Measurements from ENCODE around the gene SMYD4.
"Not testable (repeated sequence)": the region's sequence is repeated elsewhere in the genome, so short reads cannot be mapped to it uniquely, and the experiment has no call there.

Gene SMYD4

GRCh38 chr17:1758807-1759206 is 70.9 kb downstream of the SMYD4 start:
- no peak for ATAC-seq
- Mint-ChIP-seq H3K36me3 (no peaks in the 10 kb centered on the region), H3K9me3 (no peaks in the 10 kb centered on the region), H3K4me3 (no peak overlapping the region), H3K27me3 (peaks cover 9% of the 10 kb centered on the region), H3K4me1 (peaks cover 35% of the 10 kb centered on the region), H3K27ac (peak overlapping the region; percentile 68)

- peaks cover 9% of the 10 kb centered on the region for H3K27me3 Mint-ChIP-seq
- no peak for ATAC-seq
- H3K36me3 Mint-ChIP-seq, result no peaks in the 10 kb centered on the region
- no peak overlapping the region for H3K4me3 Mint-ChIP-seq
- H3K27ac Mint-ChIP-seq, result peak overlapping the region; percentile 3
- no peaks in the 10 kb centered on the region for H3K9me3 Mint-ChIP-seq
- H3K4me1 Mint-ChIP-seq, result peaks cover 19% of the 10 kb centered on the region
These were observed 73.9 kb downstream of the SMYD4 start for GRCh38 chr17:1755827-1756262.

GRCh38 chr17:1755252-1755826 is 74.4 kb downstream of the SMYD4 start:
- no peaks in the 10 kb centered on the region for H3K36me3 Mint-ChIP-seq
- ATAC-seq, result peak; percentile 52
- no peaks in the 10 kb centered on the region for H3K9me3 Mint-ChIP-seq
- H3K27ac Mint-ChIP-seq, result peak overlapping the region; percentile 3
- H3K27me3 Mint-ChIP-seq, result peaks cover 9% of the 10 kb centered on the region
- no peak overlapping the region for H3K4me3 Mint-ChIP-seq
- H3K4me1 Mint-ChIP-seq, result peaks cover 19% of the 10 kb centered on the region

- Mint-ChIP-seq H3K36me3 (no peaks in the 10 kb centered on the region), H3K9me3 (no peaks in the 10 kb centered on the region), H3K27ac (peak overlapping the region; percentile 3), H3K4me3 (no peak overlapping the region), H3K4me1 (peaks cover 19% of the 10 kb centered on the region), H3K27me3 (peaks cover 9% of the 10 kb centered on the region)
- no peak for ATAC-seq
These were observed 75.1 kb downstream of the SMYD4 start for GRCh38 chr17:1754430-1755112.

- Mint-ChIP-seq H3K27ac (no peak overlapping the region), H3K4me3 (no peak overlapping the region), H3K27me3 (peaks cover 8% of the 10 kb centered on the region), H3K36me3 (no peaks in the 10 kb centered on the region), H3K9me3 (no peaks in the 10 kb centered on the region), H3K4me1 (peaks cover 18% of the 10 kb centered on the region)
- no peak for ATAC-seq
These were observed 75.8 kb downstream of the SMYD4 start for GRCh38 chr17:1753767-1754429.

- no peaks in the 10 kb centered on the region for H3K27me3 Mint-ChIP-seq
- H3K27ac Mint-ChIP-seq, result peak overlapping the region; percentile 79
- H3K36me3 Mint-ChIP-seq, result no peaks in the 10 kb centered on the region
- peak overlapping the region; percentile 63 for H3K4me3 Mint-ChIP-seq
- H3K4me1 Mint-ChIP-seq, result peaks cover 10% of the 10 kb centered on the region
- ATAC-seq, result peak; percentile 74
- H3K9me3 Mint-ChIP-seq, result no peaks in the 10 kb centered on the region
These were observed 77.1 kb downstream of the SMYD4 start for GRCh38 chr17:1752425-1753262.

GRCh38 chr17:1750628-1751027 is 79.1 kb downstream of the SMYD4 start:
- no peak overlapping the region for H3K27ac Mint-ChIP-seq

GRCh38 chr17:1746975-1747543 is 82.6 kb downstream of the SMYD4 start:
- Mint-ChIP-seq H3K27me3 (no peaks in the 10 kb centered on the region), H3K4me1 (peaks cover 1% of the 10 kb centered on the region), H3K9me3 (no peaks in the 10 kb centered on the region), H3K36me3 (no peaks in the 10 kb centered on the region), H3K27ac (no peak overlapping the region), H3K4me3 (no peak overlapping the region)
- no peak for ATAC-seq

More at GRCh38 chr17:1750628-1751027, 79.1 kb downstream of the SMYD4 start:
- Mint-ChIP-seq H3K4me1 (peaks cover 10% of the 10 kb centered on the region), H3K36me3 (no peaks in the 10 kb centered on the region), H3K27me3 (no peaks in the 10 kb centered on the region), H3K4me3 (no peak overlapping the region), H3K9me3 (no peaks in the 10 kb centered on the region)
- ATAC-seq, result no peak

- no peaks in the 10 kb centered on the region for H3K4me1 Mint-ChIP-seq
- no peak overlapping the region for H3K27ac Mint-ChIP-seq
- no peak overlapping the region for H3K4me3 Mint-ChIP-seq
- no peaks in the 10 kb centered on the region for H3K27me3 Mint-ChIP-seq
- H3K36me3 Mint-ChIP-seq, result no peaks in the 10 kb centered on the region
- no peak for ATAC-seq
- H3K9me3 Mint-ChIP-seq, result no peaks in the 10 kb centered on the region
These were observed 84.1 kb downstream of the SMYD4 start for GRCh38 chr17:1745513-1746020.

GRCh38 chr17:1744551-1745512 is 84.9 kb downstream of the SMYD4 start:
- no peak overlapping the region for H3K4me3 Mint-ChIP-seq
- H3K27me3 Mint-ChIP-seq, result no peaks in the 10 kb centered on the region
- peak; percentile 27 for ATAC-seq
- no peak overlapping the region for H3K27ac Mint-ChIP-seq
- H3K36me3 Mint-ChIP-seq, result no peaks in the 10 kb centered on the region
- H3K9me3 Mint-ChIP-seq, result no peaks in the 10 kb centered on the region
- H3K4me1 Mint-ChIP-seq, result no peaks in the 10 kb centered on the region

GRCh38 chr17:1743088-1743439 is 86.6 kb downstream of the SMYD4 start:
- Mint-ChIP-seq H3K9me3 (no peaks in the 10 kb centered on the region), H3K4me1 (no peaks in the 10 kb centered on the region), H3K27ac (no peak overlapping the region), H3K36me3 (peaks cover 7% of the 10 kb centered on the region), H3K4me3 (no peak overlapping the region), H3K27me3 (no peaks in the 10 kb centered on the region)
- peak; percentile 39 for ATAC-seq

- no peaks in the 10 kb centered on the region for H3K4me1 Mint-ChIP-seq
- H3K36me3 Mint-ChIP-seq, result peaks cover 12% of the 10 kb centered on the region
- ATAC-seq, result peak; percentile 36
- peak within 1 kb of the TSS; percentile 60 for H3K27ac Mint-ChIP-seq
- H3K9me3 Mint-ChIP-seq, result no peaks in the 10 kb centered on the region
- H3K27me3 Mint-ChIP-seq, result no peaks in the 10 kb centered on the region
- no peak within 1 kb of the TSS for H3K4me3 Mint-ChIP-seq
These were observed 87.2 kb downstream of the SMYD4 start, which contains the start of gene SERPINF2 for GRCh38 chr17:1742371-1743087. Gene SERPINF2 (plus strand): TSS chr17:1742871. CDS start chr17:1744996, 2,125 bp downstream.

GRCh38 chr17:1741899-1742298 is 87.8 kb downstream of the SMYD4 start:
- ATAC-seq, H3K9me3 Mint-ChIP-seq, H3K27ac Mint-ChIP-seq, H3K4me3 Mint-ChIP-seq, H3K27me3 Mint-ChIP-seq, H3K4me1 Mint-ChIP-seq: not testable (repeated sequence)
- H3K36me3 Mint-ChIP-seq, result peaks cover 19% of the 10 kb centered on the region
